Suppressor macrophage (primary cell): ENCODE data around the gene TMEM167B.
A peak's percentile ranks its signal among the peaks of the same experiment; 100 is the strongest.
"Not testable (repeated sequence)": the region's sequence is repeated elsewhere in the genome, so short reads cannot be mapped to it uniquely, and the experiment has no call there.

ENCODE experiments used
- DNase-seq, 4 experiments: peaks; one replicate each; pipeline ENCODE4 v3.0.0-alpha.2; 2020 to 2022
- total RNA-seq, 17 experiments: gene quantifications; one replicate each; lab custom pipeline; 2026; ENCODE audit warnings: mixed read lengths in 6 of 17, inconsistent platforms in 3 of 17; lab: John Stamatoyannopoulos, UW

TMEM167B gene
- total RNA-seq: 32.2 to 100 (median 55.5) reads per million in 17 experiments

DNA sequence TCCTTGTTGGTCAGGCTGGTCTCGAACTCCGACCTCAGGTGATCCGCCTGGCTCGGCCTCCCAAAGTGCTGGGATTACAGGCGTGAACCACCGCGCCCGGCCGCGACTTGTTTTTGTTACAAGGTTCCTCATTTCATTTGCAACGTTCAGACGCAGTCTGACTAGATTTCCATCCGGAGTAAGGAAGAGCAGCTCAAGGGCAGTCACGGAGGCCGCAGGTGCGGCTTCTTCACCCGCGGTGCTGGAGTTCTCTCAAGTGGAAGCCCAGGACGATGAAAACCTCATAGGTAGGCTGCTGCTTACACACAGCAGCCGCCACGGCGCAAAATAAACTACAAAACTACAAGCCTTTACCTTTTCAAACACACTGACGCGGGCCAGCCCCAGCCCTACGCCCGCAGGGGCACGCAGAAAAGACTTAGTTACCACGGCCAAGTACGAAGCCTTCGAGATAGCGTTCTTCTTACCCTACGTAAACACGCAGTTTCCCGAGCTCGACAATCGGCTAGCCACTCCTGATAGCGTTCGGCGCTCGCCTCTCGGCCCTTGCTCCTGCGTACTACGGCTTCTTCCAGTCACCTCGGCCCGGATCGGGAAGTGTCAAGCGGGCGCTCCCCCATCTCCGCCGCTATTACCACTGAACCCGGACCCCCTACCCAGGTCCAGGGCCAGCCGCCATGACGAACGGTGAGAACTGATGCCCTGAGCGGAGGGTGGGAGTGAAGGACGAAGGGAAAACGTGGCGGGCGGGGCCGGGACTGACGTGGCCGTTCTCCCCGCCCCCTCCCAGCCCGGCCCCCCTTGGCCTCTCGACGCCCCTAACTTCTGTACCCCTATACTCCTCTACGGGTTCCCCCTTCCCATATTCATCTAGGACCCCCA lies at the start of gene TMEM167B:
Gene TMEM167B (plus strand): TSS at position 569 of the 882 bp plus-strand sequence. CDS start 109 bp downstream, at position 678.
- DNase-seq: peak; percentile 93 to 97 (median 96)

DNA sequence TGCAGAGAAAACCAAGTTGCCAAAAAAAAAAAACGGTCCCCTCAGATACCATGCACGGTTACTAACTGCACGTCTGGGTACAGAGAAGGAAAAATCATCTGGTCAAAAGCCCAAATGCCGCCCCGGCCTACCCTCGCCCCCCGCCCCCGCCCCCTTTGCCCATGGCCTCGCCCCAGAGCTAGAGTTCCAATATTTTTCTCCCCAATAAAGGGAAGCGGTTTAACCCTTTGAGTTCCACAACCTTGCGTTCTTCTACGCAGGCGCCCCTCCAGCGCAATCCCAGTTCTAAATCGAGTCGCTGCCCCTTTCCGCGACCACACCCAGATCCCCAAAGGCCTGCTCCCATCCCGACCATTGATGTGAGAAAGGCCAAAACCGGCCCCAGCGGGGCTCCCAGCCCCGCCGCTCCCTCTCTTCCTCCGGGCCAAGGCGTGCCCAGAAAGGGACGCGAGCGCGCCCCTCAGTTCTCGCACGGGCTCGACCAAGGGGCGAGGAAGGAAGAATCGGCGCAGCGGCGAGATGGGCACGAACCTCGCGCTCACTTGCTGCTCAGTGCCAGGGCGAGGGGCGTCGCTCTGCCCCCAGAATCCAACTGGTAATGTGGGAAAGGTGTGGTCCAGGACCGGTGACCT lies 49.5 kb upstream of the TMEM167B start:
- peak; percentile 28 to 51 (median 42) for DNase-seq

DNA sequence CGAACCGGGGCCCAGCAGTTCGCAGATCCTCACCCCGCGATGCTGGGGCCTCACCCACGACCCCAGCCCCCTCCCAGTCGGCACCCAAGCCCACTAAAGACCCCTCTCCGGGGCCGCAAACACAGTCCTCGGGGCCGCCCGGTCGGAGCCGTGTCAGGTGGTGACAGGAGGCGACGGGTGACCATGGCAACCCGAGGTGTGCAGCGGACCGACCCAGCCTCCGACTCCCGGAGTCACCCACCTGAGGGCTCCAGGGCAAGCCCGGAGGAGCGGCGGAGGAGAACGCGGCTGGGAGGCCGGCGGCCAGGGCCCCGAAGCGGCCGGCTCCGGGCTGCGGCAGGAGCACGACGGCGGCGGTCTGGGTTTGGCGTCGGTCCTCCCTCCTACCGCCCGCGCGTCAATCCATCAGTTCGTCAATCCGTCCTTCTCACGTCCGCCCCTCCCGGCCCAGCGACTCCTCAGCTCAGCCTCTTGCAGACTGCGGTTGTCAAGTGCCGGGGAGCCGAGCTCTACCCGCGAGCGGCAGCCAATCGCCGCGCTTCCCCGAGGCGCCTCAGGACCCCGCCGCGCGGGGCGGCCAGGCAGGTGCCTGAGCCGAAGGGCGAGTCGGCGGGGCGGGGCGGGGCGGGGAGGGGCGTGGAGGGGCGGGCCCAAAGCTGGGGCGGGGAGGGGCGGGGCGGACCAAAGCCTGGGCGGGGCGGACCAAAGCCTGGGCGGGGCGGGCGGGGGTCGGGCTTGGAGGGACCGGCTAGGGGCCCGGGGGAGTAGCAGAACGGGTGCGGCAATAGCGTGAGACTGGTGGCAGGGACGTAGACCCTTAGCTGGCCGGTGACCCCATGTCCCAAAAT lies 48.7 kb upstream of the TMEM167B start, which contains the start of gene WDR47:
Gene WDR47 (minus strand): TSS at position 482 of the 848 bp plus-strand sequence. CDS start 18,590 bp downstream, outside the sequence.
- peak; percentile 98 to 99 (median 99) for DNase-seq

DNA sequence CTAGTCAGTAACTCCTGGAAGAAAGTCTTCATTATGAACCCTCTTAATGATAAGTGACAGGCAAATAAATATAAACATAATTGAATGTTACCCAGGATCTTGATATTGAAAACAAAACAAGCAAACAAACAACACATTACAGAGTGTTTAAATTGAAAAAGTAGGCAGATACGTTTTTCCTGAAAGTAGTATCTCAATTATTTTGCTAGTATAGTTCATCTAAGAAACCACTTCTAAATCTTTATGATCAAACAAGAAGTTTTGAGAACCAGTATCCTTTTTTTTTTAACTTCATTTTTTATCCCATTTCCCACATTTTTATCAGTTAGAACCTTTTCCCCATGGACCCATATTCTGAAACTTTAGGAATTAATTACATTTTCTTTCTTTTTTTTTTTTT lies 45.0 kb upstream of the TMEM167B start:
- no peak for DNase-seq

DNA sequence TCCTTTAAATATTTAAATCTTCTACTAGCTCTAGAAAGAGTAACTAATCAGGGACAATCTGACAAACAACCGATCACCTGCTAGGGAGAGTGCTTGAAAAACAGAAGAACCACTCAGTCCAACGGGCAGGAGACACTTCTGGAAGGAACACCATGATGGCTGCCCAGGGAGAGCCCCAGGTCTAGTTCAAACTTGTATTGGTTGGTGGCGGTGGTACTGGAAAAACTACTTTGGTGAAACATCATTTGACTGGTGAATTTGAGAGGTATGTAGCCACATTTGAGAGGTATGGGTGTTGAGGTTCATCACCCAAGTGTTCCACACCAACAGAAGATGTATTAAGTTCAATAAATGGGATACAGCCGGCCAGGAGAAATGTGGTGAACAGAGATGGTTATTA lies 43.9 kb upstream of the TMEM167B start:
- DNase-seq: no peak

DNA sequence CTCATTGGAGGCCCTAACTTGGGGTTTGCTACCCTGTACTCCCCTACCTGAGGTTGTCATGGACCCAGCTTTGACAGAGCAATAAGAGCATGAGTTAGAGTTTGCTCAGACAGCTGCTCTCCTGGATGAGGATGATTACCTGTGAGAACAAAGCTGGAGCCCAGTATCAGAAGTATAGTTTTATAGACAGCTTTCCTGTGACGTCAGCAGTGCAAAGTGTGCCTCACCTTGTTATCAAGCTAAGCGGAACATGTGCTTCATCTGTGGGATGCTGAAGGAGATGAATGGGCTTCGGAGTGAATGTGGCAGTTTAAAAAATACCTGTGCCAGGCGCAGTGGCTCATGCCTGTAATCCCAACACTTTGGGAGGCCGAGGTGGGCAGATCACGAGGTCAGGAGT lies 43.2 kb upstream of the TMEM167B start:
- DNase-seq: no peak

DNA sequence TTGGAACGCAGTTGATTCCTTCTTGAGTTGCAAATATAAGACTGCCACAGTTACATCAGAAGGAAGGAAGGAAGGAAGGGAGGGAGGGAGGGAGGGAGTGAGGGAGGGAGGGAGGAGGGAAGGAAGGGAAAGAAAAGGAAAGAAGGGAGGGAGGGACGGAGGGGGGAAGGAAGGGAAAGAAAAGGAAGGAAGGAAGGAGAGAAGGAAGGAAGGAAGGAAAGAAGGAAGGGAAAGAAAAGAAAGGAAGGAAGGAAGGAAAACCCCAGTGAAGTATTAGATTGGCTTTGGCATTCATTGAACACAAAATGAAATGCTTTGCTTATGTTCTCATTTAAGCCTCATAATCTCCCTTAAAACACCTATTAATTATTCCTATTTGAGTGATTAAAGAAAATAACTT lies 42.2 kb upstream of the TMEM167B start:
- DNase-seq: no peak

DNA sequence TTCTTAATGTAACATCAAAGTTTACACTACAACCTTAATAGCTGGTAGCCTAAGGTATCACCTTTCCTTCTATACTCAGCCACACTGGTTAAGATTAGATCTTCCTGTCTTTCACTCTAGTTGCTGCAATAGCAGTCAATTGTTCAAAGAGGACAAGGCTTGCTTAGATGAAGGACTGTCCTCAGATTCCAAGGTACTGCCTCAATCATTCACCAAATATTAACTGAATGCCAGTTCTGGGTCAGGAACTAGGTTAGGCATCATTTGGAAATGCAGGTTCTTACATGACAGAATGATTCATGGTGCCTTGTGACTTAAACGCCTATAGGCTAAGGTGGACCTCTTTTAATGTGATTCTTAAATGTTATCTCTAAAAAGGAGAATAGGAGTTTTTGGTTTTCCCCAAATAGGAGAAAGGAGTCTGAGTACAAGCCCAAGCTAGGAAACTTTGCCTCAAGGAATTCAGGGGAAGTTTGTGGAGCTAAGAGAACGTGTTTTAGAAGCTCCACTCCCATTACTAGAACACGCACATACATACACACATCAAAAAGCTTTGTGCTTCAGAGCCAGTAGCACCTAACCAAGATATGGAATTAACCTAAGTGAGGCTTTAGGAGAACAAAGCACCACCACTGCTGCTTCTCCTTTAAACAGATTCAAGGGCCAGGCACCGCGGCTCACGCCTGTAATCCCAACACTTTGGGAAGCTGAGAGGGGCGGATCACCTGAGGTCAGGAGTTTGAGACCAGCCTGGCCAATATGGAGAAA lies 40.2 kb upstream of the TMEM167B start:
- DNase-seq: no peak

DNA sequence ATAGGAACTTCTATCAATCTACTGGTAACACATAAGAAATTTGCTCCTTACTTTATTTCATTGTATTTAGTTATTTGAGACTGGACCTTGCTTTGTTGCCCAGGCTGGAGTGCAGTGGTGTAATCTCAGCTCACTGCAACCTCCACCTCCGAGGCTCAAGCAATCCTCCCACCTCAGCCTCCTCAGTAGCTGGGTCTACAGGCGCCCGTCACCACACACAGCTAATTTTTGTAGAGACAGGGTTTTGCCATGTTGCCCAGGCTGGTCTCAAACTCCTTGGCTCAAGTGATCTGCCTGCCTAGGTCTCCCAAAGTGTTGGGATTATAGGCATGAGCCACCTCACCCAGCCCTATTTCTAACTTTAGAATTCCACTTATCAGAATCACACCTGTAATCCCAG lies 38.4 kb upstream of the TMEM167B start:
- DNase-seq: not testable (repeated sequence)

DNA sequence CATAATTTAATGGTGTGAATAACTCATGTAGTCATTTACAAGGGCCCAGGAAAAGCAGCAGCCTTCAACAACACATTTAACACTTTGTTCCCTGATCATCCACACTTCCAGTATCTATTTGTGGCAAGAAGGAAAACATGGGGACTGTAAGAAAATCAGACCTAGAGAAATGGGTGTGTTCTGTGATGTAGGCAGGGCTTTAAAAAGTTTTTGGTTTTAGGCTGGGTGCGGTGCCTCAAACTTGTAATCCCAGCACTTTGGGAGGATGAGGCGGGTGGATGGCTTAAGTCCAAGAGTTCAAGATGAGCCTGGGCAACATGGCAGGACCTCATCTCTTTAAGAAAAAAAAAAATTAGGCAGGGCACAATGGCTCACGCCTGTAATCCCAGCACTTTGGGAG lies 34.5 kb upstream of the TMEM167B start:
- no peak for DNase-seq

DNA sequence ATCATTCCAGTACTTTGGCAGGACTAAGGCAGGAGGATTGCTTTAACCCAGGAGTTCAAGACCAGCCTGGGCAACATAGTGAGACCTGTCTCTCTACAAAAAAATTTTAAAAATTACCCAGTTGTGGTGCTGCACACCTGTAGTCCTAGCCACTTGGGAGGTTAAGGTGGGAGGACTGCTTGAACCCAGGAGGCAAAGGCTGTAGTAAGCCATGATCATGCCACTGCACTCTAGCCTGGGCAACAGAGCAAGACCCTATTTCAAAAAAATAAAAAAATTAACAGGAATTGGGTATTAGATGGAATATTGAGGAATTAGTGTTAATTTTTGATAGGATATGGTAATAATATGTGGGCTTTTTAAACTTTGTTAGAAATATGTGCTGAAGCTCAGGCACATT lies 31.5 kb upstream of the TMEM167B start:
- no peak for DNase-seq

DNA sequence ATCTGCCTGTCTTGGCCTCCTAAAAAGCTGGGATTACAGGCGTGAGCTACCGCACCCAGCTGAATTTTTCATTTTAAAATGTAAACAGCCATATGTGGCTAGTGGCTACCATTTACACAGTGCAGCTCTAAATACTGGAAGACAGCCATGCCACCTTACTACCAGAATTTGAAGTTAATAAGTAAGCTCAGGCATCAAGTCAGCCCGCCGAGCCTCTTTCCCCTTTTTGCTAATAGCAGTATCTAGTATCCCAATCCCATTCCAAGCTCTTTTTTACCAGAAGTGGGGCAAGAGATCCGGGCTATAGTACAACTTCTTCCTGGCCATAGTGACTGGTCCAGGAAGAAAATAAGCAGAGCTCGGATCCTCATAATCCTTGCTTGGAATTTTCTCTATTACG lies 29.9 kb upstream of the TMEM167B start:
- no peak for DNase-seq

DNA sequence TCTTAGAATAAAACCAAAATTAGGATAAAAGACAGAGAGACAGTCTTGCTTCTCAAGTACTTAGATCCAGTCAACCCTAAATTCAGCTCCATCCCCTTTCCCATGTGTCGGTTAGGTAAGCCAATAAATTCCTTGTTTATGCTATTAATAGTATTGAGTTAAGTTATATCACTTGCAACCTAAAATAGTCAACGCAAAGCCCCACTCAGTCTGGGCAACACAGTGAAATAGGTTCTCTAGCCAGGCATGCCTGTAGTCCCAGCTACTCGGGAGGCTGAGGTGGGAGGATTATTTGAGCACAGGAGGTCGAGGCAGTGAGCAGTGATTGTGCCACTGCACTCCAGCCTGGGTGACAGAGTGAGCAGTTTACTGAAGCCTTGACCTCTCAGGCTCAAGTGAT lies 29.4 kb upstream of the TMEM167B start:
- DNase-seq: no peak

DNA sequence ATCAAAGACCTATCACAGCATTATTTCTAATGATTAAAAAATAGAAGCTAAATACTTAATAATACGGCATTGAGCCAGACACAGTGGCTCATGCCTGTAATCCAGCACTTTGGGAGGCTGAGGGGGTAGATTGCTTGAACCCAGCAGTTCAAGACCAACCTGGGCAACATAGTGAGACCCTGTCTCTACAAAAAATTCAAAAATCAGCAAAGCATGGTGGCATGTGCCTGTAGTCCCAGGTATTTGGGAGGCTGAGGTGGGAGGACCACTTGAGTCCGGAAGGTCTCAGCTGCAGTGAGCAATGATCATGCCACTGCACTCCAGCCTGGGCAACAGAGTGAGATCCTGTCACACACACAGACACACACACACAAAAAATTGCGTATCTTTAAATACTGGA lies 25.4 kb upstream of the TMEM167B start:
- DNase-seq: no peak

DNA sequence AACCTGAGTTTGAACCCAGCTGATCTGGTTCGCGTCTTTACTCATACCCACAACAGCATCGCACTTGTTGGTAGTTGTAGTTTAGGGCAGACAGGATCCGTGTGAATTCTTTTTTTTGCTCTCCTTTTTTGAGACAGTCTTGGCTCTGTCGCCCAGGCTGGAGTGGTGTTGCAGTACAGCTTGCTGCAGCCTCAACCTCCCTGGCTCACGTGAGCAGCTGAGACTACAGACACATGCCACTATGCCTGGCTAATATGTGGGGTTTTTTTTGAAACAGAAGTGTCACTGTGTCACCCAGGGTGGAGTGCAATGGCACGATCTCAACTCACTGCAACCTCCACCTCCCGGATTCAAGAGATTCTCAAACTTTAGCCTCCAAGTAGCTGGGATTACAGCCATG lies 22.7 kb upstream of the TMEM167B start:
- no peak for DNase-seq

DNA sequence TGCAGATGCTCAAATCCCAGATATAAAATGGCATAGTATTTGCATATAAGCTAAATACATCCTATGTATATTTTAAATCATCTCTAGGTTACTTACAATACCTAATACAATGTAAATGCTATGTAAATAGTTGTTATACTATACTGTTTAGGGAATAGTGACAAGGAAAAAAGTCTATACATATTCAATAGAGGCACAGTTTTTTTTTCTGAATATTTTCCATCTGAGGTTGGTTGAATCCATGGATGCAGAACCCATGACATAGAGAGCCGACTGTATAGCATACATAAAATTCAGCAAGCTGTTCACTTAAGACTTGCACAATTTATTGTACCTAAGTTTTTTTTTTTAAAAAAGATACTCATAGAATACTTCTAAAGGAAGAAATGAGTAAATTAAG lies 21.3 kb upstream of the TMEM167B start:
- DNase-seq: no peak

DNA sequence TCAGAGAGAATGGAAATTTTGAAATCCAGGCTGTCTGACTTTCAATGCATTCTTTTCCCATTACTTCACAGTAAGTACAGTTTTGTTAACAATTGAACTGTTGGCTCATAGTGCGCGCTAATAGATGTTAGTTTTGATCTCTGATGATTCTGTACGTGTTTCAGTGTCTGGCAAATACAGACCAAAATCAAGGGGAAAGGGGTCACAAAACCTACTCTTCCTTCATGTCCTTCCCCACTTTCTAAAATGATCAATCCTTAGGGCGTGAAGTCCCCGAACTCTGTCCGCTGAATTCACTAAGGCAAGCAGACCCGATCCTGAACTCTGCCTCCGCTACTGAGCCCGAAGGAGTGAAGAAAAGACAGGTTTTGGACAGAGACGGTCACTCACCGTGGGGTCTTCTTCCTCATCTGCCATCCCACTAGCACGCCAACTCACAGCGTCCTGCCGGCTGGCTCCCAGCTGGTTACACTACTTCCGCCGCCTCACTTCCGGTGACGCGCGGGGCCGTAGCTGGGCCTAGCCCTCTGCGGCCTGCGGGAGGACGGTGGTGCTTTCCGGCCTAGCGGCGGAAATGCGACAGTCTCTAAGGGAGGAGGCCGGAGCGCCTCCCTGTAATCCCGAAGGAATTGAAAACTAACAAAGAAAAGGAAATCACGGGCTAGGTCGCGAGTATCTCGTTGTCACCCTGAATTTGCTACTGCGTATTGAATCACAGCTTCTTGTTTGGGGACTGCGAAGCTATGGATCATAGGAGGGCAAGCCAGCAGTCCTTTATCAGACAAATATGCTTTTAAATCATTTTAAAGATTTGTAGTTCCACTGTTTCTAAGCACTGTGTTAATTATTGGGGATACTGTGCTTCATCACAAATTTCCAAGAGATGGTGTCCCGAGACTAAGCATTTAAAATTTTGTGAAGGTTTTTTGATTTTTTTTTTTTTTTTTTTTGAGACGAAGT lies 14.8 kb upstream of the TMEM167B start, which contains the start of gene TAF13:
Gene TAF13 (minus strand): TSS at position 473 of the 960 bp plus-strand sequence. CDS start 56 bp downstream, at position 417.
- peak; percentile 97 to 99 (median 98) for DNase-seq

DNA sequence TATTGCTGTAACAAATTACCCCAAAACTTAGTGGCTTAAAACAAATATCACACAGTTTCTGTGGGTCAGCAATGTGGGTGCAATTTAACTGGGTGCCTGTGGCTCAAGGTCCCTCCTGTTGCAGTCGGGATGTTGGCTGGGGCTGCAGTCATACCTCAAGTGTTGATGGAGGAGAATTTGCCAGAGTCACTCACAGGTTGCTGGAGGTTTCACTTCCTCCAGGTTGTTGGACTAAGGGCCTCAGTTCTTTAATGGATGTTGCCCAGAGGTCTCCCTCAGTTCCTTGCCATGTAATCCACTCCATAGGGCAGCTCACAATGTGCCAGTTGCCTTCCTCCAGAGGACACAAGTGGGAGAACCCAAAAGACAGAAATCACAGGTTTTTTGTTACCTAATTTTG lies 12.2 kb upstream of the TMEM167B start:
- DNase-seq: no peak

DNA sequence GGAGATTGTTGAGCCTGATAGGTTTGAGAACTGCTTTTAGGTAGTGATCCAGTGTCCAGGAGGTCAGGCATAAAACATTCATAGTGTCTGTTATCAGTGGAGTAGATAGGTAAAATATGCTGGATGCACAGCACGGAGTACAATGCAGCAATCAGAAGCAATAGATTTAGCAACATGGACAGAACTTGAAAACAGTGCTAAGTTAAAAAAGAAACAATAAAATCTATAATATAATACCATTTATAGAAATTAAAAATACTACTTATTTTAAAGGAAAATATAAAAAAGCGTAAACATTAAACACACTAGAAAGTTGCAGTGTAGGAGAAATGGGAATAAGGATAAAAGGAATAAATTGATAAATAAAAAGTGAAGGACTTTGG lies 11.3 kb upstream of the TMEM167B start:
- no peak for DNase-seq

DNA sequence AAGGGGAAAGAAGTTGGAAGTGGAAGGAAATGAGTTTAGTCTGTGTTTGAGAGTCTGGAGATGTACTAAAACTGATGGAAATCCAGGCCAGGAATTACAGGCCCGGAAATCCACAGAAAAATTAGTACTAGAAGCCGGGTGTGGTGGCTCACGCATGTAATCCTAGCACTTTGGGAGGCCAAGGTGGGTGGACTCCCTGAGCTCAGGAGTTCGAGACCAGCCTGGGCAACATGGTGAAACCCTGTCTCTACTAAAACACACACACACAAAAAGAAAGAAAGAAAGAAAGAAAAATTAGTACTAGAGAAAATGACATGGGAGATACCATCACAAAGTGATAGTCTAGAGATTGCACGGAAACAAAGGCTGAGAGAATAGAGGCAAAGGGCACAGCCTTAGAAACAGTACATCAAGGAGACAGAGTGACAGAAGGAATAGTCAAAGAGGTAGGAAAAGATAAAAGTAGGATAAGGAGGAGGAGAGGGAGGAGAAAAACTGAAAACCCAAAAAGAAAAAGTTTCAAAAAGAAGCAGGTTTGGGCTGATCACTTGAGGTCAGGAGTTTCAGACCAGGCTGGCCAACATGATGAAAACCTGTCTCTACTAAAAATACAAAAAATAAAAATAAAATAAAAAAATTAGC lies 10.0 kb upstream of the TMEM167B start:
- DNase-seq: no peak
